Hypothalamus (tissue), 51 donors: ENCODE data around the gene ARL8B.
"Not testable (repeated sequence)": the region's sequence is repeated elsewhere in the genome, so short reads cannot be mapped to it uniquely, and the experiment has no call there.

ENCODE experiments used
- DNase-seq, 51 donors: peaks; one replicate each; lab custom pipeline; 2025; lab: John Stamatoyannopoulos, UW

Gene ARL8B

GRCh38 chr3:5143464-5143863 lies 21.4 kb downstream of the ARL8B start:
- no peak for DNase-seq

DNA sequence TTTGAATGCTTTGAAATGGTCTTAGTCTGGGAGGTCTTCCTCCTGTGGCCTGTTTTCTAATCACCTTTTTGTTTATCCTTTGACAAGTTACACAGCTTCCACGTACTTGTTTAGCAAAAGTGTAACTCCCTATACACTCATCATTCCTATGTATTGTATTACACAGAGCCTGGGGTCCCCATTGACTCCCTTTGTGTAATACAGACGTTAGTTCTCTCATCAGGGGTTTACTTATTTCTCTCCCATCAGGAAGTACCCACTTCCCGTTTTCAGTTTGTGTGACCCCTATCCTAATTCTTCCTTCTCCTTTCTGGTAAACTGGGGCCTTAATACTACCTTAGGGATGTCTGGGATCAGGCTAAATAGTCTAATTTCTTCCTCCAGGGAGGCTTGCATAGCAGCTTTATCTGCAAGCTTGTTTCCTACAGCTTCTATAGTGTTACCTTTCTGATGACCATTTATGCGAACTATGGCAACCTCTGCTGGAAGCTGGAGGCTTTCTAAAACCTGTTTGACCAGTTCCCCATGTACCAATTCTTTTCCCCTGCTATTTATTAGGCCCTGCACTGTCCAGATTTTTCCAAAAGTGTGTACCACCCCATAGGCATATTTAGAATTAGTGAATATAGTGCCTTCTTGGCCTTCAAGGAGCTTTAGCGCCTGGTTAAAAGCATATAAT lies 22.4 kb downstream of the ARL8B start:
- DNase-seq: no peak

DNA sequence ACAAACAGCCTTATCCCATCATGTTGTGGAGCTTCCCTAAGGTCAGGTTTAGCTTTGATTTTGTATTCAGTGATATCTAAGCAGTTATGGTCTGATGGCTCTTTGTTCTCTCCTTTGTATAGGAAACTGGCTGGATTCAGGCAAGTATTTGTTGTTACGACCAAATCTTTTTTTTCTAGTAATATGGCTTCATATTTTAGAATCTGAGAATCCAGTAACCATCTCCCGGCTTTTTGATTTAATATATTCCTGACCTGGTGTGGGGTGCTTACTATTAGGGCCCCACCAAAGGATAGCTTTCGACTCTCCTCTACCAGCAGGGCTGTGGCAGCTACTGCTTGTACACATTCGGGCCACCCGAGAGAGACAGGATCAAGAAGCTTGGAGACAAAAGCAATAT lies 23.0 kb downstream of the ARL8B start:
- no peak for DNase-seq

DNA sequence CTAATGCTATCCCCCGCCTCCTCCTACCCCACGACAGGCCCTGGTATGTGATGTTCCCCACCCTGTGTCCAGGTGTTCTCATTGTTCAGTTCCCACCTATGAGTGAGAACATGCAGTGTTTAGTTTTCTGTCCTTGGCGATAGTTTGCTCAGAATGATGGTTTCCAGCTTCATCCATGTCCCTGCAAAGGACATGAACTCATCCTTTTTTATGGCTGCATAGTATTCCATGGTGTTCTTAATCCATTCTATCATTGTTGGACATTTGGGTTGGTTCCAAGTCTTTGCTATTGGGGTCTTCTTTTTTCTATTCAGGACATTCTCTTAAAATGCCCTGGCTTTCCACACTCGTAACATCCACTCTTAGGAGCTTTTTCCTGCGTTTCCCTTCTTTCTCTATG lies 25.1 kb downstream of the ARL8B start:
- DNase-seq: not testable (repeated sequence)

GRCh38 chr3:5149306-5149880 lies 27.3 kb downstream of the ARL8B start:
- DNase-seq: no peak

DNA sequence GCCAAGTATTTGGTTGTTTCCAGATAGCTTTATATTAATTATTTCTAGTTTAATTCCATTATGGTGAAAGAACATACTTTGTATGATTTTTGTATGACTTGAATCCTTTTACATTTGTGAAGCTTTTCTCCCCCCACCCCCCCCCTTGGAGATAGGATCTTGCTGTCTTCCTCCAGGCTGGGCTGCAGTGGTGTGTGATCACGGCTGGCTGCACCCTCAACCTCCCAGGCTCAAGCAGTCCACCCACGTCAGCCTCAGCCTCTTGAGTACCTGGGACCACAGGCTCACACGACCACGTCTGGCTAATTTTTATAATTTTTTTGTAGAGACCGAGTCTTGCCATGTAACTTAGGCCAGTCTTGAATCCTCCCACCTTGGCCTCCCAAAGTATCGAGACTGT lies 29.5 kb downstream of the ARL8B start:
- DNase-seq: no peak

GRCh38 chr3:5153074-5153473 lies 31.0 kb downstream of the ARL8B start:
- no peak for DNase-seq

GRCh38 chr3:5155241-5155640 lies 33.1 kb downstream of the ARL8B start:
- DNase-seq: no peak

DNA sequence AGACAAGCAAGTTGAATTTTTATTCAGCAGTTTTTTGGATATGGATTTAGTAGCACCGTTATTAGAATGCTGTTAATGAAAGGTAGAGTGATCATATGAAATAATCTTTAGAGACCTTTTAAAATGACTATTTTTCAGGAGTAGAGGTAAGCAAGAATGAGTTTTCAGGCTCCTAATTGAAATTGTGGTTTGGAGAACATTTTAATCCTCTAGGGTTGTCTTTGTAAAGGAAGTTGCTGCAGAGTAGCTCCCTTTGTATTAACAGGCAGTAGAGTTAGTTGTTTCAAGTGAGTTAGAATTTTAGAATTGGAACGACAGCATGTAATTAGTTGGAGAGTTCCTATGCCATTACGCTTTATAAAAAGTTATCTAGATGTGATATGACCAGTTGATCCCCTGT lies 38.2 kb downstream of the ARL8B start:
- DNase-seq: no peak

GRCh38 chr3:5160940-5161858 lies 39.1 kb downstream of the ARL8B start:
- no peak for DNase-seq

DNA sequence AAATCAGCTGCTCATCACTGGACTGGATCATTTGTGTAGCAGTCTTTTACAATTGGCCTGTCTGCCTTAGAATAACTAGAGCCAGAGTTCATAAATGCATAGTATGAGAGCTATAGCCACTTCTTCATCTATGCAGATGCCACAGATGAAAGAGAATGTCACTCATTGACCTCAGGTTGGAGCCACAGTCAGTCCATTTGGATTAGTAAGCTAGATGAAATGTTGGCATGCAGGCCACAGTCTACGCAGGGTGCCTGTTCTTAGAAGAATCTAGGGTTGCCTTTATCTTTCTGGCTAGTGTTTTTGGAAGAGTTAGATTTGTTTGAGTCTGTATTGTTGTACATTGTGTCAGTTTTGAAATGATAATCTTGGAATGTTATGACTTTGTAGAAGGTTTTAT lies 40.0 kb downstream of the ARL8B start:
- no peak for DNase-seq

DNA sequence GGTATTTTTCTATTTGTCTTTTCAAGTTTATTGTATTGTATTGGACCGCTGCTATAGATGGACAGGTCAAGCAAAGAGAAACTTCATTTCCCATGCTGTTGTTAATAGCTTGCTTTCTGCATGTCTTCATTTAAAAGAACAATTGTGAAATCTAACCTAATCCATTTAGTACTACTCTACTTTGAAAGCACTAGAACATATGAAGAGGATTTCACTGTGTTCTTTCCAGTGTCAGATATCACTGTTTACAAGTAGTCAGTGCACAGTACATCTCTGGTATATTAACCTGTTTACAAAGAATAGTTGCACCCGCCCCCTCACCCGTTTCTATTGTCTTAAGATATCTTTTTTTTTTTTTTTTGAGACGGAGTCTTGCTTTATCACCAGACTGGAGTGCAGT lies 43.6 kb downstream of the ARL8B start:
- no peak for DNase-seq

- no peak for DNase-seq
Measured at GRCh38 chr3:5166846-5167245, 44.8 kb downstream of the ARL8B start.

GRCh38 chr3:5168110-5168509 lies 46.0 kb downstream of the ARL8B start:
- DNase-seq: no peak

- DNase-seq: no peak
Measured at GRCh38 chr3:5169807-5170206, 47.7 kb downstream of the ARL8B start.

DNA sequence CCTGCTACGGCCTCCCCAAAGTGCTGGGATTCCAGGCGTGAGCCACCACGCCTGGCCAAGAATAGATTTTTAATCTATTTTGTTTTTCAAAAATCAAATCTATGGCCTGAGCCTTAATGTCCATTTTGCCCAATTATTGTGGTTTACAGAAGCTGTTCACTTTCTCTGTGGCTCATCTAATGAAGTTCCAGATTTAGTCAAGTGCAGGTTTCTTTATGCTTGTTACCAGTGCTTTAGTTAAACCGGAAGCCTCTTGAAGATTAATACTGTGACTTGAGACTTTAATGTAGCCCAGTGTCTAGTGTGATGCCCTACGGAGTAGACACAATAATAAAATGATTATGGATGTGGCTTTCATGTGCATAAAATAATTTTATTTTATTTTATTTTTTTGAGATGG lies 48.9 kb downstream of the ARL8B start:
- no peak for DNase-seq

GRCh38 chr3:5172018-5172417 lies 49.9 kb downstream of the ARL8B start:
- no peak for DNase-seq

- DNase-seq: not testable (repeated sequence)
Measured at GRCh38 chr3:5179036-5179435, 56.9 kb downstream of the ARL8B start.

- DNase-seq: no peak
Measured at GRCh38 chr3:5181469-5182141, 59.5 kb downstream of the ARL8B start.

- DNase-seq: not testable (repeated sequence)
Measured at GRCh38 chr3:5183714-5184113, 61.6 kb downstream of the ARL8B start.

GRCh38 chr3:5184499-5184898 lies 62.4 kb downstream of the ARL8B start:
- no peak for DNase-seq
